Cortex of kidney (tissue), 1 donor: Measurements from ENCODE around the gene DNAL4.

Experiments used
- DNase-seq: peaks from one replicate; lab custom pipeline; 2025; lab: John Stamatoyannopoulos, UW

DNAL4 gene

GRCh38 chr22:38784035-38784434, 9.9 kb downstream of the DNAL4 start:
- no peak for DNase-seq

DNA sequence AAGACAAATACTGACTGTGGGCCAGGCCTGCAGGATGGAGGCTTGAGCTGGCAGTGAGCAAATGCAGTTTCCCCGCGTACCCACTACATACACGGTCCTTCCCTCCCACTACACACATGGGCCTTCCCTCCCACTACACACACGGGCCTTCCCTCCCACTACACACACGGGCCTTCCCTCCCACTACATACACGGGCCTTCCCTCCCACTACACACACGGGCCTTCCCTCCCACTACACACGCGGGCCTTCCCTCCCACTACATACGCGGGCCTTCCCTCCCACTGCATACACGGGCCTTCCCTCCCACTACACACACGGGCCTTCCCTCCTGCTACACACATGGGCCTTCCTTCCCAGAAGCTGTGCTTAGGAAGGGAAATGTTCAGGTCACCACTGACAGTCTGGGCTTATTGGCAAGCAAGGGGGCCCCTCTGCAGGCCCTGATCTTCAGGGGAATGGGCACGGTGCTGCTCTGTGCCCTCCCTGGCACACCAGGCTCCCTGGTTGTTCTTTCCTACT, 10.8 kb downstream of the DNAL4 start:
- DNase-seq = no peak

DNA sequence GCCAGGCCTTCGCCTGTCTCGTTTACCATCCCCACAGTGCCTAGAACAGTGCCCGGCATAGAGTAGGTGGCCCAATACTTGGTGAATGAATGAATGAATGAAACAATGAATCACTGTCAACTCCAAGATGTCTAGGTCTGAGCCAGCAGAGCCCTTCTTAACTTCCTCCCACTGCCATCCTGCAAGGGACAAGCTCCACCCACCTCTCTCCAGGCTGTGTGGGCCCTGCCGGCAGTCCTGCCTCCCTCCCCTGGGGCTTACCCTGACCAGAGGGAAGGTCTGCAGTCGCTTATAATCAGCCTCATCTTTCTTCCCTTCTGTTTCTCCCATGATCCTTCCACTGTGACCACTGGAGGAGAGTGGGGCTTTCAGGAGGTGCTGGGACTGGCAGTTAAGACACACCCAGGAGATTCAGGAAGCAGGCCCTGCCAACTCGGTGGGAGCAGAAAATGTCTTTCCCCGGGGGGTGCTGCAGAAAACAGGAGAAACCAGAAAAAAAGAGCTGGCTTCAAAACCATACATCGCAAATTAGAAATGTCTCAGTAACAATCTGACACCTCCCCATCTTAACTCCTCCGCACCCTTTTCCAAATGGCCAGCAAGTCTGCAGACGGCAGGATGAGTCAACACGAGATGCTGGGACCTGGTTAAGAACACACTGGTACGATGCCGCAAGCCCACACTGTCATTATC, 11.4 kb downstream of the DNAL4 start:
- no peak for DNase-seq

GRCh38 chr22:38781033-38781432, 12.9 kb downstream of the DNAL4 start:
- DNase-seq = no peak

DNA sequence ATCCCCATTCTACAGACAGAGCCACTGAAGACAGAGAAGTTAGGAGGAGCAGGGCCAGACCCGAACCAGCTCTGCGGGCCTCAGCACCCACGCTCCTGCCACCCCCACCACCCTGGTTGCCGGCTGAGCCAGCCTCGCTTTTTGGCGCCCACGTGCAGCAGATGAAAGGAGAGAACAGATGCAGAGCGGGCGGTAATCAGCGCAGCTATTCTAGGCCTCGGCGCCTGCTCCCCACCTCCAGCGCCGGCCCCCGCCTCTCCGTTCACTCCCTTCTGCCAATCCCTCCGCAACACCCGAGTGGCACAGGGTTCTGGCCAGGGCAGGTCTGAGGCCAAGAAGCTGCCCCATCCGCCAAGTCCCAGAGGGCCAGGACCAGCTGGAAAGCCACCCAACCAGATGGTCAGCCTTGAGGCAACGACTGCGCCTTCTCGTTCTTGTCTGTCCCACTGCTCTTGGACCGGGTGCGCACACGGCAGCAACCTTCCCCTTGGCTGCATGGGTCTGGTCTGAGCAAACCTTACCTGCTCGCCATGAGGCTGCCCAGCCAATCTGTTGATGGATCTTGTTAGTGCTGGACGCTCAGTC, 16.8 kb downstream of the DNAL4 start:
- DNase-seq = no peak

DNA sequence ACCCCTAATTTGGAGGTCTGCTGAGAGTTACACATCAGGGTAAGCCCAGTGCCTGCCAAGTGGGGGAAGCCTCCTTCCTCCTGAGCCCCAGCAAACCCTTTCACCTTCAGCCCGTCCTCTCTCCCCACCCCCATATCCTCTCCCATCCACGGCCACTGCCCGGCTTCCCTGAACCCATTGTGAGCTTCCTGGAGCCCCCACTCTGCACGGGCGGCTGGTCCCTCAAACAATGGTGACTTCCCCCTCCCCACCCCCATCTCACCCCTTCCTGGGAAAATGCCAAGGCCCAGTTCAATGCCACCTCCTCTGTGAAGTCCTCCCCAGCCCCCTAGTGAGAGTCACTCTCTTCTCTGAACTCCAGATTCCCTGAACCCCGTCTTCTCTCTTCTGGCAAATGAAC, 17.9 kb downstream of the DNAL4 start:
- no peak for DNase-seq

- DNase-seq = no peak
Measured at GRCh38 chr22:38775656-38776055, 18.3 kb downstream of the DNAL4 start.

DNA sequence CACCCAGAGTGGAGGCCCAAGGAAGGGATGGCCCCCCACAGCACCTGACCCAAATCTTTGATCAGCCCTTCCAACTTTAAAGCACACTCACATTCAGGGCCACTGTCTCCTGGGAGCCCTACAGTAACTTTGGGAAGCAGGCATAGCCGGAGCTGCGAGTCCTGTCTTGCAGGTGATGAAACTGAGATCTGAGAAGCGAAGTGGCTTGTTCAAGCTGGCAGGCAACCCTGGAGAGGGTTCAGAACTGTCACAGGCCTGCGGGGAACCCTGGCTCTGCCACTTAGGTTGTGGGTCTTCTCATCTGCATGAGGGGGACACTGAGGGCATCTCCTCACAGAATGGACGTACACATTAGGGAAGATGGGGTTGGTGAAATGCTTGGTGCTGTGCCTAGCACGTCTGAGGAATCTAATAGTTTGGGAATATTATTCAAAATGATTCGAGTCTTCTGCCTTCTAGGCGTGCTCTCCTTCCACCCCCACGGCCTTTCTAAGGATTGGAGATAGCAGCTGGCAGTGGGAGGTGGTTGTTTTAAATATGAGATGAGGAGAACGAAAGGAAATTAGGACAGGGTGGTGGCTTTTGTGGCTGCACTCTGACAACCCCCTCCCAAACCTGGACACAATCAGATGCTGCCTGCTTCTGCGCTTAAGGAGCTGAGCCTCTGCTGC, 19.3 kb downstream of the DNAL4 start:
- no peak for DNase-seq

DNA sequence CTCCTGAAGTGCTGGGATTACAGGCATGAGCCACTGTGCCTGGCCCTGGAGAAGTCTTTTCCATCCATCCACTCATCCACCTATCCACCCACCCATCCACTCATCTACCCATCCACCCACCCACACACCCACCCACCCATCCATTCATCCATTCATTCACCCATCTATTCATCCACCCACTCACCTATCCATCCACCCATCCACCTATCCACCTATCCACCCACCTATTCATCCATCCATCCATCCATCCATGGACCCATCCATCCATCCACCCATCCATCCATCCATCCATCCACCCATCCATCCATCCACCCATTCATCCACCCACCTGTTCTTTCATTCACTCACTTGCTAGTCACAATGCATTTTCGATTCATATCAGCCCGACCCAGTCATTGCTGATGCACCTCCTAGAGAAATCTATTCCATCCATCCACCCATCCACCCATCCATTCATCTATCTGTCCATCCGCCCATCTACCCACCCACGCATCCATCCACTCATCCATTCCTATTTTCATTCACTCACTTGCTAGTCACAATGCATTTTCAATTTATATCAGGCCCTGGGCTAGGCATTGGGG, 20.5 kb downstream of the DNAL4 start:
- DNase-seq = no peak

- DNase-seq = no peak
Measured at GRCh38 chr22:38772623-38772873, 21.4 kb downstream of the DNAL4 start.

- no peak for DNase-seq
Measured at GRCh38 chr22:38770257-38770949, 23.5 kb downstream of the DNAL4 start.

- DNase-seq = no peak
Measured at GRCh38 chr22:38768036-38768435, 25.9 kb downstream of the DNAL4 start.

DNA sequence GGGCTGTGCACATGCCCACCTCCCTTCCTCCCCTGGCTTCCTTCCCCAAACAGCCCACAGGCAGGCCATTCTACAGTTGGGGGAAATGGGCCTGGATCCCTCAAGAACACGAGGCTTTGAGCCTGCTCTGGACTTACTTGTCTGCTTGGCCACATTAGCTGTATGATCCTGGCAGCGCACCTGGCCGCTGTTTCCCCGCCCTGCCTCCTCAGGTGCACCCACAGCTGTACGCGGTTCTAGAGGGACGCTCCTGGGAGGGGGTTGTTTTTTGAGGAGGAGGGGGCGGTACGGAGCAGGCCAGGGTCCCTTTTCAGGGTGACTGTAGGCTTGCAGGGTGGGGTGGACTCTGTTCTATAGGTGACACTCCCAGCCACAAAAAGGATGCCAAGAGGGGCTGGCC, 26.6 kb downstream of the DNAL4 start:
- DNase-seq = no peak

- no peak for DNase-seq
Measured at GRCh38 chr22:38766076-38766777, 27.7 kb downstream of the DNAL4 start.

- no peak for DNase-seq
Measured at GRCh38 chr22:38762551-38762983, 31.4 kb downstream of the DNAL4 start.

- no peak for DNase-seq
Measured at GRCh38 chr22:38761202-38762162, 32.5 kb downstream of the DNAL4 start.

GRCh38 chr22:38760477-38761201, 33.3 kb downstream of the DNAL4 start:
- DNase-seq = no peak

DNA sequence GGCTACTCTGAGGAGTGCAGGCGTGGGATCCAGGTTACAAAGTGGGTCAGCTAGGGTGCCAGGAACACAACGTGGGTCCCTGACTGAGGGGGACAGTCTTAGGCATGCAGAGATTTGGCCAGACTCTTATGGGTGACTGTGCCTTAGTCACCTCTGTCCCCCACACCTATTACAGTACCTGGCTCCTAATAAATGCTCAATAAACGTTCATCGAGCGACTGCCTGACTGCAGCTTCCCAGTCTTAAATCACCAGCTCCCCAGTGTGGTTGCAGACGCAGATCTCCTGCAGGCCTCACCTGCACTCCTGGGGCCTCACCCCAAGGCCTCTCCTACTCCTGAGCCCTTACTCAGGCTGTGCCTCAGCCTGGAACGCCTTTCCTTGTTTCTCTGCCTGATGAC, 34.9 kb downstream of the DNAL4 start:
- no peak for DNase-seq

DNA sequence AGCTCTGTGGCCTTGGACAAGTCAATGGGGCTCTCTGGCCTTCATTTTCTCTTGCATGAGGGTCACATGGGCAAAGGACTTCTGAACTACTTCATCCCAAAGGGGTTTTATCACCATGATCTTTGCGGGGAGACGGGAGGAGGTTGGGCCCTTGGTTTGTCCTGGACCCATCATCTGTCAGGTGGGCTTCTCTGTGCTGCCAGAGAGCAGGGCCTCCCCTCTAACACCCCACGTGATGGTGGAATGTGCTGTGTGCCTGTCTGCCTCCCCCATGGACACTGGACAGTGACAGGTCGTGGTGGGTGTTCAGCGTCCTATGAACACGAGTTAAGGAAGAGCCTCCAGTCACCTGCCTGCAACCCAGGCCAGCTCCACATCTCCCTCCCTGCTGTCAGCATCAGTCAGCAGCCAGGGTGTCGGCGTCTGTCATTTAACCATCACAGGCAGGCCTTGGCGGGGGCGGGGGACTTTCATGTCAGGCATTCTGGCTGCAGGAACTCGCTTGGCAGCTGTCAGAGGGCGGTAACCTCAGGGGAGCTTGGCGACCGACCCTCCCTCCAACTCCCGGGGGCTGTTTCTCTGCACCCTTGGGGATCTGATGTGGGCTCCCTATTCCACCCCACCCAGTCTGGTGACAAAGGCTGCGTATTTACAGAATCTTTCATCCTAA, 35.5 kb downstream of the DNAL4 start:
- DNase-seq = no peak

DNA sequence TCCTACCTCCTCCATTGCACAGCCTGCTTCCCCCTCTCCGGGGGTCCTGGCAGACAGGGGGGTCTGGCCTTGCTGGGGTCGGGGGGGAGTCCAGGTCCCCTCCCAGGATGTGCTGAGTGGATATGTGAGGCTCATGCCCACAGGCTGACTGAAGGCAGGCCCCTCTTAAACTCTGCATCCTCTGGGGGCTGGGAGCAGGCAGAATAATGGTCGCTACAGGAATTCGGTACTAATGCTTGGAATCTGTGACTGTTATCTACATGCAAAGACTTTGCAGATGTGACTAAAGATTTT, 36.5 kb downstream of the DNAL4 start:
- DNase-seq = no peak
